Activated CD8-positive, alpha-beta T cell treated with anti-CD3 and anti-CD28 coated beads for 36 hours (primary cell): Measurements from ENCODE around the gene AK2. TPM values are rescaled to one million over a fixed set of nuclear protein-coding genes. Genes with fewer than 3 reads are reported as not detected.
"Not testable (repeated sequence)": the region's sequence is repeated elsewhere in the genome, so short reads cannot be mapped to it uniquely, and the experiment has no call there.

Source experiments
- ATAC-seq: fragments of 200-7000 bp; cut with Tn5 transposase; one replicate; pipeline ENCODE4 v1.10.0; 2021; ENCODE audit warnings: mild to moderate bottlenecking, moderate library complexity
- CTCF ChIA-PET: fragments of 350-600 bp; sonication (Branson Sonifier 250); formaldehyde crosslinking; loops from one replicate; lab custom pipeline; 2021; ENCODE audit warnings: antibody characterized with exemption; lab: Charles Lee
- POLR2A ChIA-PET: fragments of 350-600 bp; sonication (Branson Sonifier 250); formaldehyde crosslinking; loops from one replicate; lab custom pipeline; 2021; ENCODE audit warnings: antibody characterized with exemption; lab: Charles Lee
- DNase-seq: peaks from one replicate; pipeline ENCODE4 v3.0.0-alpha.2; 2020
- H3K27ac Mint-ChIP-seq: one replicate; pipeline ENCODE4 v1.8.0; 2021; ENCODE audit warnings: mild to moderate bottlenecking, mixed read lengths
- H3K27me3 Mint-ChIP-seq: one replicate; pipeline ENCODE4 v1.8.0; 2021; ENCODE audit warnings: mixed read lengths
- H3K36me3 Mint-ChIP-seq: one replicate; pipeline ENCODE4 v1.8.0; 2021; ENCODE audit warnings: low read depth, mixed read lengths
- H3K4me1 Mint-ChIP-seq: one replicate; pipeline ENCODE4 v1.8.0; 2021; ENCODE audit warnings: low read depth, mixed read lengths
- H3K4me3 Mint-ChIP-seq: one replicate; pipeline ENCODE4 v1.8.0; 2021; ENCODE audit warnings: mild to moderate bottlenecking, moderate library complexity, mixed read lengths
- H3K9me3 Mint-ChIP-seq: one replicate; pipeline ENCODE4 v1.8.0; 2021; ENCODE audit warnings: mixed read lengths
- intact Hi-C: fragments of 100-400 bp; cut with micrococcal nuclease; formaldehyde crosslinking; loops from one replicate; pipeline ENCODE4 v1.10.0; 2022
- total RNA-seq, 2 experiments: library from RNA; stranded (reverse); gene quantifications; one replicate each; pipeline ENCODE4 v1.2.3, GENCODE V29; 2021
- TF ChIP-seq, protein P1 (sequence below): fragments of 200-600 bp; IDR thresholded peaks from one replicate; pipeline ENCODE4 v1.8.0; 2022; ENCODE audit warnings: antibody characterized with exemption, mild to moderate bottlenecking

The AK2 gene
- total RNA-seq, 2 experiments from 2014 or later, result 404 TPM

DNA sequence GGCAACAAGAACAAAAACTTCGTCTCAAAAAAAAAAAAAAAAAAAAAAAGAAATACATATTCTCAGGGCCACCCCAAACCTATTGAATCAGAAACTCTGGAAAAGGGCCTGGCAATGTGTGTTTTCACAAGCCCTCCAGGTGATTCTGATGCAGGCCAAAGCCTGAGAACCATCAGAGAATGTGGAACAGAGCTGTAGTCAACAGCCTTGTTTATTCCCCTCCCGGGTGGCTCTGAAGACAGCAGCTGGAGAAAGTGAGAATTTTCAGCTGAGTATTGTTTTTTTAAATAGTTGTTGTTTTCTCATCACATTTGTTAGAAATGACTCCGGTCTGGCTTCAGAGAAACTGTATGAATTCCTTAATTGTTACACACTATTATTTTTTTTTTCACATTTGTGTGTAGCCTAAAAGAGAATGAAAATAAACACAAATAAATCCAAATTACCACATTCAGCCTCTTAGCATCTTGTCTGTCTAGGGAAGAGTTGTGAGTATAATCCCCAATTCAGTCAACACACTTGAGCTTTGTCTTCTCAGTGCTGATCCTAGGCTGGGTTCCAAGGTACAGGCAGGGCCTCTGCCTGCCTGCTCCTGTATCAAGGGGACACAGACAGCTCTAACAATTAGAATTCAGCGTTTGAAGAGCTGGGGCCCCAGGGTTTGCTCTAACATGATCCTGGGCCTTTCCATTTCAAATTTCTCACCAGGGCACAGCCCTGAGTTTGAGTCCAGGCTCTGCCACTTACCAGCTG lies 37.7 kb upstream of the AK2 start:
- ATAC-seq, result no peak
- no peak overlapping the region for H3K27ac Mint-ChIP-seq
- no peaks in the 10 kb centered on the region for H3K36me3 Mint-ChIP-seq
- H3K9me3 Mint-ChIP-seq, result no peaks in the 10 kb centered on the region
- no peaks in the 10 kb centered on the region for H3K27me3 Mint-ChIP-seq
- no peaks in the 10 kb centered on the region for H3K4me1 Mint-ChIP-seq
- TF ChIP-seq, protein P1, sequence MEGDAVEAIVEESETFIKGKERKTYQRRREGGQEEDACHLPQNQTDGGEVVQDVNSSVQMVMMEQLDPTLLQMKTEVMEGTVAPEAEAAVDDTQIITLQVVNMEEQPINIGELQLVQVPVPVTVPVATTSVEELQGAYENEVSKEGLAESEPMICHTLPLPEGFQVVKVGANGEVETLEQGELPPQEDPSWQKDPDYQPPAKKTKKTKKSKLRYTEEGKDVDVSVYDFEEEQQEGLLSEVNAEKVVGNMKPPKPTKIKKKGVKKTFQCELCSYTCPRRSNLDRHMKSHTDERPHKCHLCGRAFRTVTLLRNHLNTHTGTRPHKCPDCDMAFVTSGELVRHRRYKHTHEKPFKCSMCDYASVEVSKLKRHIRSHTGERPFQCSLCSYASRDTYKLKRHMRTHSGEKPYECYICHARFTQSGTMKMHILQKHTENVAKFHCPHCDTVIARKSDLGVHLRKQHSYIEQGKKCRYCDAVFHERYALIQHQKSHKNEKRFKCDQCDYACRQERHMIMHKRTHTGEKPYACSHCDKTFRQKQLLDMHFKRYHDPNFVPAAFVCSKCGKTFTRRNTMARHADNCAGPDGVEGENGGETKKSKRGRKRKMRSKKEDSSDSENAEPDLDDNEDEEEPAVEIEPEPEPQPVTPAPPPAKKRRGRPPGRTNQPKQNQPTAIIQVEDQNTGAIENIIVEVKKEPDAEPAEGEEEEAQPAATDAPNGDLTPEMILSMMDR, result no peak
- CTCF ChIA-PET, result interaction anchor here (1.0 to 1.8 kb wide), 2 partner anchors 20 to 236 kb away, joined by 3 to 5 read pairs; no protein-coding TSS in a partner anchor
- POLR2A ChIA-PET, result no interaction called here
- DNase-seq, result no peak
- H3K4me3 Mint-ChIP-seq, result no peak overlapping the region
- intact Hi-C loops, result no loop called here

GRCh38 chr1:33072707-33073106 lies 36.0 kb upstream of the AK2 start:
- CTCF ChIA-PET, result interaction anchor here (0.9 to 1.9 kb wide), 2 partner anchors 12 to 18 kb away, joined by 3 to 4 read pairs; no protein-coding TSS in a partner anchor
- intact Hi-C loops, result no loop called here
- no peak for ATAC-seq
- no peak for DNase-seq
- peaks cover under 1% of the 10 kb centered on the region for H3K9me3 Mint-ChIP-seq
- TF ChIP-seq, protein P1, result no peak
- H3K27ac Mint-ChIP-seq, result no peak overlapping the region
- H3K27me3 Mint-ChIP-seq, result no peaks in the 10 kb centered on the region
- POLR2A ChIA-PET, result no interaction called here
- H3K4me1 Mint-ChIP-seq, result no peaks in the 10 kb centered on the region
- no peaks in the 10 kb centered on the region for H3K36me3 Mint-ChIP-seq
- H3K4me3 Mint-ChIP-seq, result no peak overlapping the region

GRCh38 chr1:33070628-33071027 lies 33.9 kb upstream of the AK2 start:
- Mint-ChIP-seq H3K4me1 (no peaks in the 10 kb centered on the region), H3K9me3 (peaks cover 17% of the 10 kb centered on the region), H3K27me3 (peaks cover 1% of the 10 kb centered on the region), H3K27ac (no peak overlapping the region), H3K36me3 (peaks cover 2% of the 10 kb centered on the region), H3K4me3 (no peak overlapping the region)
- intact Hi-C loops, result no loop called here
- CTCF ChIA-PET, result interaction anchor here (1.5 to 1.6 kb wide), 3 partner anchors 14 to 137 kb away, joined by 3 to 5 read pairs (median 3); no protein-coding TSS in a partner anchor
- TF ChIP-seq, protein P1, result peak; percentile 14
- no peak for ATAC-seq
- POLR2A ChIA-PET, result no interaction called here
- no peak for DNase-seq

- intact Hi-C loops, H3K4me3 Mint-ChIP-seq, H3K27me3 Mint-ChIP-seq, DNase-seq, H3K27ac Mint-ChIP-seq, POLR2A ChIA-PET, ATAC-seq, H3K4me1 Mint-ChIP-seq: not testable (repeated sequence)
- Mint-ChIP-seq H3K9me3 (peaks cover 41% of the 10 kb centered on the region), H3K36me3 (peaks cover 10% of the 10 kb centered on the region)
- CTCF ChIA-PET, result interaction anchor here (2.1 kb wide), 1 partner anchor 13 kb away, joined by 5 read pairs; no protein-coding TSS in a partner anchor
Measured at GRCh38 chr1:33068108-33068507, 31.4 kb upstream of the AK2 start.

DNA sequence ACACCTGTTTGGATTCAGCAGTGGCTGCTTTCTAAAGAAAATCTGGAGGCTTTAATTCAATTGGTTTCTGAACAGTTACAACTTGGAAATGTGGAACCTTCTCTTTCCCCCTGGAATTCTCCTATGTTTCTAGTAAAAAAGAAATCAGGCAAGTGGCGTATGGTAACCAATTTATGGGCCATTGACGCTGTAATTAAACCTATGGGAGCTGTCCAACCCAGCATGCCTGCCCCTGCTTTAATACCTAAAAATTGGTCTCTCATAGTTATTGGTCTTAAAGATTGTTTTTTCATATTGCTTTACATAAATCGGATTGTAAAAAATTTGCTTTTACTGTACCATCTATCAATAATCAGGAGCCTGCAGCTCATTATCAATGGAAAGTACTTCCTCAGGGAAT lies 29.8 kb upstream of the AK2 start:
- H3K4me3 Mint-ChIP-seq, H3K4me1 Mint-ChIP-seq, DNase-seq, H3K27me3 Mint-ChIP-seq, intact Hi-C loops, ATAC-seq, POLR2A ChIA-PET, H3K27ac Mint-ChIP-seq: not testable (repeated sequence)
- Mint-ChIP-seq H3K9me3 (peaks cover 50% of the 10 kb centered on the region), H3K36me3 (peaks cover 14% of the 10 kb centered on the region)
- CTCF ChIA-PET, result interaction anchor here (1.6 to 2.1 kb wide), 3 partner anchors 11 to 19 kb away, joined by 3 to 5 read pairs (median 4); partner anchors contain the start of gene AZIN2

- POLR2A ChIA-PET, result no interaction called here
- H3K9me3 Mint-ChIP-seq, result peaks cover 50% of the 10 kb centered on the region
- H3K4me3 Mint-ChIP-seq, result no peak overlapping the region
- DNase-seq (no peak), ATAC-seq (no peak)
- peaks cover 14% of the 10 kb centered on the region for H3K36me3 Mint-ChIP-seq
- no peak overlapping the region for H3K27ac Mint-ChIP-seq
- CTCF ChIA-PET, result interaction anchor here (0.9 to 1.8 kb wide), 5 partner anchors 10 to 132 kb away, joined by 3 to 4 read pairs (median 3); no protein-coding TSS in a partner anchor
- intact Hi-C loops, result no loop called here
- TF ChIP-seq, protein P1, result no peak
- H3K27me3 Mint-ChIP-seq, result peaks cover 1% of the 10 kb centered on the region
- no peaks in the 10 kb centered on the region for H3K4me1 Mint-ChIP-seq
Measured at GRCh38 chr1:33065301-33065700, 28.6 kb upstream of the AK2 start.

GRCh38 chr1:33064284-33064683 lies 27.6 kb upstream of the AK2 start:
- H3K4me1 Mint-ChIP-seq, DNase-seq, intact Hi-C loops, POLR2A ChIA-PET, H3K4me3 Mint-ChIP-seq, H3K27me3 Mint-ChIP-seq, H3K27ac Mint-ChIP-seq, ATAC-seq: not testable (repeated sequence)
- Mint-ChIP-seq H3K36me3 (peaks cover 14% of the 10 kb centered on the region), H3K9me3 (peaks cover 50% of the 10 kb centered on the region)
- CTCF ChIA-PET, result interaction anchor here (1.1 kb wide), 1 partner anchor 10 kb away, joined by 4 read pairs; no protein-coding TSS in a partner anchor
